ENCODE data around the gene CGGBP1. TPM values are rescaled to one million over a fixed set of nuclear protein-coding genes. Genes with fewer than 3 reads are reported as not detected.

The CGGBP1 gene
- total RNA-seq, 1 donor = 81.2 TPM

- no peak for TF ChIP-seq CTCF (IDR thresholded peaks at IDR 0.05; ENCODE audit: insufficient read depth, low read depth, low read length)
- H3K4me3 ChIP-seq (ENCODE audit: low read depth, low read length) = no peak overlapping the region
- DNase-seq (ENCODE audit: low read depth) = no peak
Observed at GRCh38 chr3:88084097-88084501, 25.3 kb upstream of the CGGBP1 start.

GRCh38 chr3:88082854-88083253 lies 24.0 kb upstream of the CGGBP1 start:
- no peak overlapping the region for H3K4me3 ChIP-seq (ENCODE audit: low read depth, low read length)
- TF ChIP-seq CTCF (IDR thresholded peaks at IDR 0.05; ENCODE audit: insufficient read depth, low read depth, low read length) = no peak
- DNase-seq (ENCODE audit: low read depth) = no peak

GRCh38 chr3:88078932-88079331 lies 20.1 kb upstream of the CGGBP1 start:
- no peak for DNase-seq (ENCODE audit: low read depth)
- no peak for TF ChIP-seq CTCF (IDR thresholded peaks at IDR 0.05; ENCODE audit: insufficient read depth, low read depth, low read length)
- no peak overlapping the region for H3K4me3 ChIP-seq (ENCODE audit: low read depth, low read length)

- no peak for DNase-seq (ENCODE audit: low read depth)
- TF ChIP-seq CTCF (IDR thresholded peaks at IDR 0.05; ENCODE audit: insufficient read depth, low read depth, low read length) = no peak
- no peak overlapping the region for H3K4me3 ChIP-seq (ENCODE audit: low read depth, low read length)
Observed at GRCh38 chr3:88076712-88077111, 17.9 kb upstream of the CGGBP1 start.

- TF ChIP-seq CTCF (IDR thresholded peaks at IDR 0.05; ENCODE audit: insufficient read depth, low read depth, low read length) = no peak
- H3K4me3 ChIP-seq (ENCODE audit: low read depth, low read length) = no peak overlapping the region
Observed at GRCh38 chr3:88075497-88075896, 16.7 kb upstream of the CGGBP1 start.

GRCh38 chr3:88075072-88075471 lies 16.3 kb upstream of the CGGBP1 start:
- no peak for DNase-seq (ENCODE audit: low read depth)
- TF ChIP-seq CTCF (IDR thresholded peaks at IDR 0.05; ENCODE audit: insufficient read depth, low read depth, low read length) = no peak
- H3K4me3 ChIP-seq (ENCODE audit: low read depth, low read length) = no peak overlapping the region

More at GRCh38 chr3:88075497-88075896, 16.7 kb upstream of the CGGBP1 start:
- DNase-seq (ENCODE audit: low read depth) = peak; percentile 10

GRCh38 chr3:88061746-88062145 lies 2.9 kb upstream of the CGGBP1 start:
- peak; percentile 9 for DNase-seq (ENCODE audit: low read depth)
- H3K4me3 ChIP-seq (ENCODE audit: low read depth, low read length) = no peak overlapping the region
- no peak for TF ChIP-seq CTCF (IDR thresholded peaks at IDR 0.05; ENCODE audit: insufficient read depth, low read depth, low read length)
